Upper lobe of left lung (tissue), 4 donors: ENCODE results near the gene GLTP.
A peak's percentile ranks its signal among the peaks of the same experiment; 100 is the strongest.

Experiments
- CTCF ChIP-seq, 6 experiments: fragments of 450-650 bp in 4 of 6; fragments of 200-600 bp in 2 of 6; sonication (generic) in 2 of 6; IDR thresholded peaks; one replicate each; pipeline ENCODE4 v1.5.1; 2016 to 2019; ENCODE audit warnings: antibody characterized with exemption in 6 of 6
- POLR2A ChIP-seq, 4 donors: fragments of 450-650 bp; IDR thresholded peaks; one replicate each; pipeline ENCODE4 v1.5.1; 2016 to 2017; ENCODE audit warnings: antibody characterized with exemption in 4 of 4, mild to moderate bottlenecking in 2 of 4
- POLR2AphosphoS5 ChIP-seq, 2 donors: sonication (generic); formaldehyde crosslinking; IDR thresholded peaks; one replicate each; pipeline ENCODE4 v1.5.1; 2017; ENCODE audit warnings: antibody characterized with exemption in 2 of 2

- TF ChIP-seq CTCF (IDR thresholded peaks at IDR 0.05) (peak in 5 of 6 experiments; percentile 35 to 49 (median 36)), POLR2A (IDR thresholded peaks at IDR 0.05) (no peak), POLR2AphosphoS5 (IDR thresholded peaks at IDR 0.05) (no peak)
These were observed 47.3 kb upstream of the GLTP start for GRCh38 chr12:109927622-109928021.
